ENCODE measurements around the gene USP7. TPM values are rescaled to one million over a fixed set of nuclear protein-coding genes. Genes with fewer than 3 reads are reported as not detected.

Gene USP7
- total RNA-seq, 1 donor from 2014 or later = 188 TPM

- no peaks in the 10 kb centered on the region for H3K36me3 Mint-ChIP-seq (ENCODE audit: low read depth)
Observed at GRCh38 chr16:8956265-8957062, 7.2 kb downstream of the USP7 start.

DNA sequence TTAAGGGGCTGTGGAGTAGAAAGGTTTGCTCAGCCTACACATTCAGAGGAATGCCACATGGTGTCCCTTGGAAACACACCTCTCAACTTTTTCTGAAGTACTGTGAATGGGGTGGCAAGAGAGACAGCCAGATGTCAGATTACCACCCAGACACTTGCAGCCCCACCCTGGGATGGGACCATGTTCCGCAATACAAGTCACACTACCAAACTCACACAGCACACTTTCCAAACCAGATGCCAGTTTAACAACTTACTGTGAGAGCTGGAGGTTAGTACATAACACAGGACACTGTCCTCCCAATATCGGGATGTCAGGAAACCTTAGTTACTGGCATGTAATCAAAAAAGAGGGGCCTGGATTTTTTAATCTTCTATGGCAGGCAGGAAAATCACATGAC is 7.9 kb downstream of the USP7 start:
- Mint-ChIP-seq H3K9me3 (no peaks in the 10 kb centered on the region), H3K27ac (no peak overlapping the region), H3K4me3 (no peak overlapping the region), H3K27me3 (ENCODE audit: insufficient read depth) (no peaks in the 10 kb centered on the region), H3K36me3 (ENCODE audit: low read depth) (no peaks in the 10 kb centered on the region), H3K4me1 (ENCODE audit: low read depth) (peaks cover 73% of the 10 kb centered on the region)
- intact Hi-C loops (cut with micrococcal nuclease) = no loop called here
- no peak for DNase-seq (ENCODE audit: low spot score)

More at GRCh38 chr16:8956265-8957062, 7.2 kb downstream of the USP7 start:
- H3K27me3 Mint-ChIP-seq (ENCODE audit: insufficient read depth) = no peaks in the 10 kb centered on the region
- no peaks in the 10 kb centered on the region for H3K9me3 Mint-ChIP-seq
- intact Hi-C loops (cut with micrococcal nuclease) = no loop called here
- no peak overlapping the region for H3K4me3 Mint-ChIP-seq
- H3K27ac Mint-ChIP-seq = no peak overlapping the region
- DNase-seq (ENCODE audit: low spot score) = no peak
- peaks cover 73% of the 10 kb centered on the region for H3K4me1 Mint-ChIP-seq (ENCODE audit: low read depth)

DNA sequence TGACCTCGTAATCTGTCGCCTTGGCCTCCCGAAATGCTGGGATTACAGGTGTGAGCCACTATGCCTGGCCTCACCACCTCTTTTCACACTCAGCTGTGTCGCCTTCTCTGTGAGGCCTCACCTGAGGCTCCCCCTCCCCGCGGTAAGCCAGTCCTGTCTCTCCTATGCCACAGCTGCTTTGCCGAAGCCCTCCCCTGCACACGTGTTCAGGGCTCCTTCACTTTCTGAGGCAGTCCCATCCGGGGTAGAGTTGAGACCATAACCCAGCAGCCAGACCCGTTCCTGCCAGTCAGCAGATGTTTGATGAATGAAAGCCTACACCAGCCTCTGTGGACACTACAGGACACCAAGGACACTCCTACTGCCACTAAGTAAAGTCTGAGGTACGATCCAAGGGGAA is 10.6 kb downstream of the USP7 start:
- no peak overlapping the region for H3K4me3 Mint-ChIP-seq
- no peak for DNase-seq (ENCODE audit: low spot score)
- no peaks in the 10 kb centered on the region for H3K36me3 Mint-ChIP-seq (ENCODE audit: low read depth)
- peaks cover 69% of the 10 kb centered on the region for H3K4me1 Mint-ChIP-seq (ENCODE audit: low read depth)
- H3K27me3 Mint-ChIP-seq (ENCODE audit: insufficient read depth) = no peaks in the 10 kb centered on the region
- no peaks in the 10 kb centered on the region for H3K9me3 Mint-ChIP-seq
- intact Hi-C loops (cut with micrococcal nuclease) = no loop called here
- peak overlapping the region; percentile 5 for H3K27ac Mint-ChIP-seq

- Mint-ChIP-seq H3K4me1 (ENCODE audit: low read depth) (peaks cover 63% of the 10 kb centered on the region), H3K4me3 (no peak overlapping the region), H3K27ac (no peak overlapping the region), H3K36me3 (ENCODE audit: low read depth) (no peaks in the 10 kb centered on the region), H3K9me3 (no peaks in the 10 kb centered on the region), H3K27me3 (ENCODE audit: insufficient read depth) (no peaks in the 10 kb centered on the region)
- no peak for DNase-seq (ENCODE audit: low spot score)
- intact Hi-C loops (cut with micrococcal nuclease) = no loop called here
Observed at GRCh38 chr16:8952281-8952751, 11.4 kb downstream of the USP7 start.

- Mint-ChIP-seq H3K27ac (no peak overlapping the region), H3K4me1 (ENCODE audit: low read depth) (peaks cover 57% of the 10 kb centered on the region), H3K4me3 (no peak overlapping the region), H3K9me3 (no peaks in the 10 kb centered on the region), H3K27me3 (ENCODE audit: insufficient read depth) (no peaks in the 10 kb centered on the region), H3K36me3 (ENCODE audit: low read depth) (no peaks in the 10 kb centered on the region)
- no peak for DNase-seq (ENCODE audit: low spot score)
- intact Hi-C loops (cut with micrococcal nuclease) = loop anchor here (1.0 kb wide), 1 partner anchor 9 kb away; no protein-coding TSS in a partner anchor
Observed at GRCh38 chr16:8951447-8952280, 12.0 kb downstream of the USP7 start.

DNA sequence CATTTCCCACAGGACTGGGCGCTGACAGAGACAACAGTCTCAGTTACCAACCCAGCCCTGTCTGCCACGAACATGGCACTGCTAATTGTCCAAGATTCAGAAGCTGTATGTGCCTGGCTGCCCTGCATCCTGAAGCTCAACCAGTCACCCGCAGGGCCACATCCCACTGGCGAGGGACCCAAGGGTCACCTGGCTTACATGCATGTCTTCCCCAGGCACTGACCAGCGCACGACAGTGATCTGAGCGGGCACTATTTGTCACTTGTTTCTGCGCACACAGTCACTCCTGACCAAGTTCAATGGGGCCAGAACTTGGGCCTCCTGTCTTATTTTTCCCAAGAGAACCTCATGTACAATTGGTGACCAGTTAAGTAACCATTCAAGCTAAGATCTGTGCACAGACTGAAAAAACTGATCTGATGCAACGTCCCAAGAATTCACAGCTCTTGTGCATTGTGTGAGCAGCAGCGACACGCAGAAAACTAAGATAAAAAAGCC is 13.1 kb downstream of the USP7 start:
- no peak overlapping the region for H3K4me3 Mint-ChIP-seq
- H3K27me3 Mint-ChIP-seq (ENCODE audit: insufficient read depth) = no peaks in the 10 kb centered on the region
- intact Hi-C loops (cut with micrococcal nuclease) = loop anchor here (1.0 kb wide), 1 partner anchor 10 kb away; no protein-coding TSS in a partner anchor
- peaks cover 57% of the 10 kb centered on the region for H3K4me1 Mint-ChIP-seq (ENCODE audit: low read depth)
- no peak for DNase-seq (ENCODE audit: low spot score)
- no peak overlapping the region for H3K27ac Mint-ChIP-seq
- H3K36me3 Mint-ChIP-seq (ENCODE audit: low read depth) = no peaks in the 10 kb centered on the region
- H3K9me3 Mint-ChIP-seq = no peaks in the 10 kb centered on the region

GRCh38 chr16:8949536-8950418 is 13.9 kb downstream of the USP7 start:
- H3K27me3 Mint-ChIP-seq (ENCODE audit: insufficient read depth) = no peaks in the 10 kb centered on the region
- DNase-seq (ENCODE audit: low spot score) = no peak
- no peak overlapping the region for H3K4me3 Mint-ChIP-seq
- H3K36me3 Mint-ChIP-seq (ENCODE audit: low read depth) = no peaks in the 10 kb centered on the region
- H3K9me3 Mint-ChIP-seq = no peaks in the 10 kb centered on the region
- intact Hi-C loops (cut with micrococcal nuclease) = no loop called here
- peak overlapping the region; percentile 1 for H3K27ac Mint-ChIP-seq
- peaks cover 62% of the 10 kb centered on the region for H3K4me1 Mint-ChIP-seq (ENCODE audit: low read depth)

GRCh38 chr16:8948831-8949230 is 14.9 kb downstream of the USP7 start:
- Mint-ChIP-seq H3K27ac (no peak overlapping the region), H3K4me3 (no peak overlapping the region), H3K36me3 (ENCODE audit: low read depth) (no peaks in the 10 kb centered on the region), H3K4me1 (ENCODE audit: low read depth) (peaks cover 72% of the 10 kb centered on the region), H3K27me3 (ENCODE audit: insufficient read depth) (no peaks in the 10 kb centered on the region), H3K9me3 (no peaks in the 10 kb centered on the region)
- no peak for DNase-seq (ENCODE audit: low spot score)
- intact Hi-C loops (cut with micrococcal nuclease) = no loop called here

DNA sequence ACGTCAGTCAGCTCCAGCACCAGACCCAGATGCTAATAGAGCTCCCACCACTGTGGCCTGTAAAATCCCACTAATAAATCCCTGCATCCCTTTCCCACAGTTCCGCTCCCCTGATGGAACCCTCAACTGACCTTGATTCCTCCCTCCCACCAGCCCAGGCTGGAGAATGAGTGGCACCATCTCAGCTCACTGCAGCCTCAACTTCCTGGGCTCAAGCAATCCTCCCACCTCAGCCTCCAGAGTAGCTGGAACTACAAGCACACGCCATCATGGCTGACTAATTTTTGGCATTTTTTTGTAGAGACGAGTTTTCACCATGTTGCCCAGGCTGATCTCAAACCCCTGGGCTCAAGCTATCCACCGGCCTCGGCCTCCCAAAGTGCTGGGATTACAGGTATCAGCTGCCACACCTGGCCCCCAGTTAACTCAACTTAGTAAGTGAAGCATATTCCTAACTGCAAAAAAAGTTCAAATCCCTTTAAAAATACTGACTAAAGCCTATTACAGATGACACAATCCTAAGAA is 15.6 kb downstream of the USP7 start:
- intact Hi-C loops (cut with micrococcal nuclease) = no loop called here
- H3K36me3 Mint-ChIP-seq (ENCODE audit: low read depth) = no peaks in the 10 kb centered on the region
- H3K27me3 Mint-ChIP-seq (ENCODE audit: insufficient read depth) = no peaks in the 10 kb centered on the region
- DNase-seq (ENCODE audit: low spot score) = no peak
- no peak overlapping the region for H3K27ac Mint-ChIP-seq
- H3K9me3 Mint-ChIP-seq = no peaks in the 10 kb centered on the region
- H3K4me3 Mint-ChIP-seq = no peak overlapping the region
- peaks cover 77% of the 10 kb centered on the region for H3K4me1 Mint-ChIP-seq (ENCODE audit: low read depth)

DNA sequence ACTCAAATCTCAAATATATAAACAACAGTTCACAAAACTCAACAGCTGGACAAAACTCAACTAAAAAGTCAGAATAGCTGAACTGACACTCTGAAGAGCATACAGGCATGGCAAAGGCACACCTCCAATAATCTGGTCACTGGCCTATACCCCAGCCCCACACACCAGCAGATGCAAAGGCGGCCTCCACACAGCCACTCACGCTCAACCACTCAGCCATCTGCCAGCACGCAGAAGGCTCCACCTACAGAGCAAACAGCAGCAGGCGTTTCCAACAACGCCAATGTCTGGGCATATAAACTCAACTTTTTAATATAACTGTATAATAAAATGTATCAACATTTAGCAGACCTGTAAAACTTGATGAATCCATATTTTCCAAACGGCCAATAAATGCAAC is 17.2 kb downstream of the USP7 start:
- intact Hi-C loops (cut with micrococcal nuclease) = no loop called here
- Mint-ChIP-seq H3K9me3 (no peaks in the 10 kb centered on the region), H3K27me3 (ENCODE audit: insufficient read depth) (no peaks in the 10 kb centered on the region), H3K4me1 (ENCODE audit: low read depth) (peaks cover 67% of the 10 kb centered on the region), H3K4me3 (no peak overlapping the region), H3K27ac (no peak overlapping the region), H3K36me3 (ENCODE audit: low read depth) (no peaks in the 10 kb centered on the region)
- DNase-seq (ENCODE audit: low spot score) = no peak

DNA sequence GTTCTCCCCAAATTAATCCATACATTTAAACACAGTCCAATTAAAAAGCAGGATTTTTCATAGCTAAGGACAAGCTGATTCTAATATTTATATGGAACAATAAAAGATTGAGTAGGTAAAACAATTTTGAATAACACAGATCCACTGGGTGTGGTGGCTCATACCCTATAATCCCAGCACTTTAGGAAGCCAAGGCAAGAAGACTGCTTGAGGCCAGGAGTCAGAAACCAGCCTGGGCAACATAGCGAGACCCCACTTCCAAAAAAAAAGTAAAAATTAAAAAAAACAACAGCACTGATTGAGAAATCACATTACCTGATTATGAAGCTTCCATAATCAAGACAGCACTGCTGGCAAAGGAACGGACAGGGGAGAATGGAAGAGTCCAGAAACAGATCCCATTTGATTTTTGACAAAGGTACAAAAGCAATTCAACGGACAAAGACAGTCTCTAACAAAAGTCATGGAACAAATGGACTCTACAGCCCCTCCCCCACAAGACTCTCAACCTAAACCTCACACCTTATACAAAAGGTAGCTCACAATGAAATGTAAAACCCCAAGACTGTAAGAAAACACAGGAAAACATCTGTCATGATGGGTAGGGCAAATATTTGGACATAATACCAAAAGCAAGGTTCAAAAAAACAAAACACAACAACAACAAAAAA is 17.9 kb downstream of the USP7 start:
- H3K9me3 Mint-ChIP-seq = no peaks in the 10 kb centered on the region
- peaks cover 59% of the 10 kb centered on the region for H3K4me1 Mint-ChIP-seq (ENCODE audit: low read depth)
- H3K27ac Mint-ChIP-seq = peak overlapping the region; percentile 27
- H3K27me3 Mint-ChIP-seq (ENCODE audit: insufficient read depth) = no peaks in the 10 kb centered on the region
- DNase-seq (ENCODE audit: low spot score) = no peak
- H3K36me3 Mint-ChIP-seq (ENCODE audit: low read depth) = no peaks in the 10 kb centered on the region
- intact Hi-C loops (cut with micrococcal nuclease) = loop anchor here (2.0 kb wide), 1 partner anchor 15 kb away; no protein-coding TSS in a partner anchor
- H3K4me3 Mint-ChIP-seq = no peak overlapping the region
